ENCODE data around the gene PDE8A. TPM values are rescaled to one million over a fixed set of nuclear protein-coding genes. Genes with fewer than 3 reads are reported as not detected.
"Not testable (repeated sequence)": the region's sequence is repeated elsewhere in the genome, so short reads cannot be mapped to it uniquely, and the experiment has no call there.

The PDE8A gene
- total and polyA plus RNA-seq, 2 donors (not counting 1 experiment from before 2014, with no cell fraction given), result 17.7 to 26.3 TPM

DNA sequence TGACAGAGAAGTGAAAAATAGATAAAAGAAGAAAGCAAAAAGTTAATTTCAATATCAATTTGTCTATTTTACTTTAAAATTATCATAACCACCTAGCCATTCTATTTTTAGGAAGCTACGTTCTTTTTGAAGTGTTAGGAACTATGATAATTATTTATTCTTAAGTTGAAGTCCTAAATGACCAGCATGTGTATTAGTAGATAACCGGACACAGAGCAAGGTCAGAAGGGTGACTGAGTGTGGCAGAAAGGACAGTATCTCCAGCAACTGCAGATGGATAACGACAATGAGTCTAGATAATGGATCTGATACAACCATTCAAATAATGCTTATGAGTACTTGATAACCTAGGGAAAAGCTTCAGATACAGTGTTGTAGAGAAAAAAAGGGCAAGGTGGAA is 198.0 kb downstream of the PDE8A start:
- no peak for TF ChIP-seq EZH2 (IDR thresholded peaks at IDR 0.05; ENCODE audit: low read length, missing control alignments)
- TF ChIP-seq, protein P1, sequence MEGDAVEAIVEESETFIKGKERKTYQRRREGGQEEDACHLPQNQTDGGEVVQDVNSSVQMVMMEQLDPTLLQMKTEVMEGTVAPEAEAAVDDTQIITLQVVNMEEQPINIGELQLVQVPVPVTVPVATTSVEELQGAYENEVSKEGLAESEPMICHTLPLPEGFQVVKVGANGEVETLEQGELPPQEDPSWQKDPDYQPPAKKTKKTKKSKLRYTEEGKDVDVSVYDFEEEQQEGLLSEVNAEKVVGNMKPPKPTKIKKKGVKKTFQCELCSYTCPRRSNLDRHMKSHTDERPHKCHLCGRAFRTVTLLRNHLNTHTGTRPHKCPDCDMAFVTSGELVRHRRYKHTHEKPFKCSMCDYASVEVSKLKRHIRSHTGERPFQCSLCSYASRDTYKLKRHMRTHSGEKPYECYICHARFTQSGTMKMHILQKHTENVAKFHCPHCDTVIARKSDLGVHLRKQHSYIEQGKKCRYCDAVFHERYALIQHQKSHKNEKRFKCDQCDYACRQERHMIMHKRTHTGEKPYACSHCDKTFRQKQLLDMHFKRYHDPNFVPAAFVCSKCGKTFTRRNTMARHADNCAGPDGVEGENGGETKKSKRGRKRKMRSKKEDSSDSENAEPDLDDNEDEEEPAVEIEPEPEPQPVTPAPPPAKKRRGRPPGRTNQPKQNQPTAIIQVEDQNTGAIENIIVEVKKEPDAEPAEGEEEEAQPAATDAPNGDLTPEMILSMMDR (conservative IDR thresholded peaks at IDR 0.05 in 1 of 2, IDR thresholded peaks at IDR 0.05 in 1 of 2; ENCODE audit: low read depth in 1 of 2, low read length in 2 of 2), result no peak
- H3K27me3 ChIP-seq (ENCODE audit: control insufficient read depth, insufficient read depth, low read length), result no peaks in the 10 kb centered on the region
- H3K4me3 ChIP-seq (replicated peaks in 1 of 4; ENCODE audit: control extremely low read depth in 1 of 4, insufficient read depth in 1 of 4, low read depth in 3 of 4, low read length in 4 of 4), result no peak overlapping the region
- H3K4me2 ChIP-seq (ENCODE audit: extremely low read depth, insufficient read depth, low read length), result no peak overlapping the region
- no peak overlapping the region for H2AFZ ChIP-seq (ENCODE audit: low read length)
- no peaks in the 10 kb centered on the region for H3K36me3 ChIP-seq (ENCODE audit: control insufficient read depth, insufficient read depth, low read length)
- H3K9ac ChIP-seq (ENCODE audit: insufficient read depth, low read length), result no peak overlapping the region
- DNase-seq (ENCODE audit: low read depth in 2 of 2), result no peak
- no peak overlapping the region for H3K27ac ChIP-seq (ENCODE audit: insufficient read depth, low read length)
- H4K20me1 ChIP-seq (ENCODE audit: control insufficient read depth, extremely low read depth, insufficient read depth, low read length), result no peaks in the 10 kb centered on the region
- H3K4me1 ChIP-seq (ENCODE audit: control insufficient read depth, extremely low read depth, insufficient read depth, low read length), result no peaks in the 10 kb centered on the region
- H3K9me3 ChIP-seq (ENCODE audit: control insufficient read depth, insufficient read depth, low read depth, low read length), result no peaks in the 10 kb centered on the region
- H3K79me2 ChIP-seq (ENCODE audit: control insufficient read depth, insufficient read depth, low read length), result no peaks in the 10 kb centered on the region

DNA sequence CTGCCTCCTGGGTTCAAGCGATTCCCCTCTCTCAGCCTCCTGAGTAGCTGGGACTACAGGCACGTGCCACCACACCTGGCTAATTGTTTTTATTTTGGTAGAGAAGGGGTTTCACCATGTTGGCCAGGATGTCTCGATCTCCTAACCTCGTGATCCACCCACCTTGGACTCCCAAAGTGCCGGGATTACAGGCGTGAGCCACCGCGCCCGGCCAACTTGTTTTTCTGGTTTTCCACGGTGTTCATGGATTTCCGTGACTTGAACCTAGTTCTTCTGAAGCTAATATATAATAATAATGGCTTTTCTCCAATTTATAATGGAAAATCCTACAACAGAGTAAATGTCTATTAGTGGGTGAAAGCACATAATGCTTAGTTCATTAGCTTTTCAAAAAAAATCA is 203.7 kb downstream of the PDE8A start:
- H2AFZ ChIP-seq (ENCODE audit: low read length); H3K4me2 ChIP-seq (ENCODE audit: extremely low read depth, insufficient read depth, low read length); DNase-seq (ENCODE audit: low read depth in 2 of 2); H3K4me1 ChIP-seq (ENCODE audit: control insufficient read depth, extremely low read depth, insufficient read depth, low read length); H3K36me3 ChIP-seq (ENCODE audit: control insufficient read depth, insufficient read depth, low read length); H3K9me3 ChIP-seq (ENCODE audit: control insufficient read depth, insufficient read depth, low read depth, low read length); H3K79me2 ChIP-seq (ENCODE audit: control insufficient read depth, insufficient read depth, low read length); H3K4me3 ChIP-seq (replicated peaks in 1 of 4; ENCODE audit: control extremely low read depth in 1 of 4, insufficient read depth in 1 of 4, low read depth in 3 of 4, low read length in 4 of 4); H3K27me3 ChIP-seq (ENCODE audit: control insufficient read depth, insufficient read depth, low read length); H3K9ac ChIP-seq (ENCODE audit: insufficient read depth, low read length); H4K20me1 ChIP-seq (ENCODE audit: control insufficient read depth, extremely low read depth, insufficient read depth, low read length); H3K27ac ChIP-seq (ENCODE audit: insufficient read depth, low read length): not testable (repeated sequence)

DNA sequence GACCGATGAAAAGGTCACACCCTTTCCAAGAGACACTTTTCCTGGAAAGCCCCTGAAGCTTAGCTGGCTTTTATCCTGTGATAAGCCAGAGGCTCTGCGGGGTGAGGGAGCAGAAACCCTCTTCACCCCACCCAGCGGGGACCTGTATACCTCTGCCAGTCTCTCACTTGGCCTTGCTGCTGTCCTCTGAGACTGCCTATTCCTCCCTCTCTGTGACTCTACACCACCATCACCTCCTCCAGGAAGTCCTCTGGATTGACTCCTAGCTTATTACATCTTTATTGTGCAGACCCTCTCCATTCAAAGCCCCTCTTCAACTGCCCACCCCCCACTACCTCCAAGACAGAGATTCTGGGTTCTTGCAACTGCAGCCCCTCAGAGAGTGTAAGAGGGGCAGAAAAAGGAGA is 206.5 kb downstream of the PDE8A start:
- not testable (repeated sequence) for H3K9ac ChIP-seq (ENCODE audit: insufficient read depth, low read length); H3K9me3 ChIP-seq (ENCODE audit: control insufficient read depth, insufficient read depth, low read depth, low read length); H3K4me2 ChIP-seq (ENCODE audit: extremely low read depth, insufficient read depth, low read length)

More for the DNA sequence above, 206.5 kb downstream of the PDE8A start:
- H3K4me3 ChIP-seq (replicated peaks in 1 of 4; ENCODE audit: control extremely low read depth in 1 of 4, insufficient read depth in 1 of 4, low read depth in 3 of 4, low read length in 4 of 4); H3K27ac ChIP-seq (ENCODE audit: insufficient read depth, low read length); H3K27me3 ChIP-seq (ENCODE audit: control insufficient read depth, insufficient read depth, low read length); H2AFZ ChIP-seq (ENCODE audit: low read length); DNase-seq (ENCODE audit: low read depth in 2 of 2); H3K36me3 ChIP-seq (ENCODE audit: control insufficient read depth, insufficient read depth, low read length); H4K20me1 ChIP-seq (ENCODE audit: control insufficient read depth, extremely low read depth, insufficient read depth, low read length); H3K79me2 ChIP-seq (ENCODE audit: control insufficient read depth, insufficient read depth, low read length); H3K4me1 ChIP-seq (ENCODE audit: control insufficient read depth, extremely low read depth, insufficient read depth, low read length): not testable (repeated sequence)

Other genes starting within 250 kb of the PDE8A start
- 3.1 and 5.1 TPM in 2 replicates for gene ZNF592, start 233.3 kb upstream of the PDE8A start, total RNA-seq
- 7.3 and 7.5 TPM in 2 replicates for gene ZNF592, start 233.3 kb upstream of the PDE8A start, polyA plus RNA-seq
- 0.26 and 0.50 TPM in 2 replicates for gene ALPK3, start 164.5 kb upstream of the PDE8A start, total RNA-seq
- gene ALPK3, start 164.5 kb upstream of the PDE8A start, polyA plus RNA-seq, result 0.03 and 0.07 TPM in 2 replicates
- not detected in 2 replicates for gene SLC28A1, start 97.2 kb upstream of the PDE8A start, total RNA-seq
- gene SLC28A1, start 97.2 kb upstream of the PDE8A start, polyA plus RNA-seq, result not detected in 2 replicates